ENCODE results near the gene PDE3B. TPM values are rescaled to one million over a fixed set of nuclear protein-coding genes. Genes with fewer than 3 reads are reported as not detected.
"Not testable (repeated sequence)": the region's sequence is repeated elsewhere in the genome, so short reads cannot be mapped to it uniquely, and the experiment has no call there.

Gene PDE3B
- polyA plus RNA-seq, 1 of the 3 experiments (the other 2 are of a cell fraction), result 0.26 TPM

- no peak for TF ChIP-seq CTCF (IDR thresholded peaks at IDR 0.05)
- no peak for TF ChIP-seq REST (IDR thresholded peaks at IDR 0.05; ENCODE audit: low read depth, low read length)
- TF ChIP-seq TCF12 (IDR thresholded peaks at IDR 0.05), result no peak
Observed at GRCh38 chr11:14626650-14627049, 17.0 kb upstream of the PDE3B start (continued).

GRCh38 chr11:14633506-14634224 lies 9.9 kb upstream of the PDE3B start:
- H3K27ac ChIP-seq (ENCODE audit: low read depth in 2 of 2, low read length in 1 of 2); H3K36me3 ChIP-seq (replicated peaks in 1 of 2; ENCODE audit: control insufficient read depth in 1 of 2, insufficient read depth in 2 of 2, low read length in 1 of 2); H2AFZ ChIP-seq (ENCODE audit: low read depth); H3K9me2 ChIP-seq; H3K9me3 ChIP-seq; H3K4me2 ChIP-seq; DNase-seq; H4K20me1 ChIP-seq (ENCODE audit: insufficient read depth); H3K79me2 ChIP-seq (ENCODE audit: insufficient read depth); H3K9ac ChIP-seq; H3K4me3 ChIP-seq (ENCODE audit: low read depth in 2 of 2, low read length in 1 of 2); H3K4me1 ChIP-seq (ENCODE audit: control insufficient read depth in 1 of 2, insufficient read depth in 2 of 2, low read depth in 1 of 2, low read length in 1 of 2); H3K27me3 ChIP-seq (ENCODE audit: insufficient read depth); H3F3A ChIP-seq (replicated peaks; ENCODE audit: insufficient read depth); POLR2A ChIA-PET: not testable (repeated sequence)
- WGBS (ENCODE audit: low lambda C conversion rate), result 70% methylated on average over 10 of the region's 26 CpGs
- CTCF ChIA-PET, result interaction anchor here (1.7 kb wide), 1 partner anchor 11 kb away, joined by 6 read pairs; no protein-coding TSS in a partner anchor

GRCh38 chr11:14634813-14635212 lies 8.8 kb upstream of the PDE3B start:
- Histone ChIP-seq H3F3A (replicated peaks; ENCODE audit: insufficient read depth) (no peaks in the 10 kb centered on the region), H3K9me2 (no peaks in the 10 kb centered on the region), H3K27ac (ENCODE audit: low read depth in 2 of 2, low read length in 1 of 2) (no peak overlapping the region), H3K27me3 (ENCODE audit: insufficient read depth) (no peaks in the 10 kb centered on the region), H3K9me3 (no peaks in the 10 kb centered on the region), H3K36me3 (replicated peaks in 1 of 2; ENCODE audit: control insufficient read depth in 1 of 2, insufficient read depth in 2 of 2, low read length in 1 of 2) (no peaks in the 10 kb centered on the region), H3K4me1 (ENCODE audit: control insufficient read depth in 1 of 2, insufficient read depth in 2 of 2, low read depth in 1 of 2, low read length in 1 of 2) (no peaks in the 10 kb centered on the region), H3K79me2 (ENCODE audit: insufficient read depth) (no peaks in the 10 kb centered on the region), H3K4me3 (ENCODE audit: low read depth in 2 of 2, low read length in 1 of 2) (no peak overlapping the region), H3K9ac (no peak overlapping the region), H2AFZ (ENCODE audit: low read depth) (no peak overlapping the region), H3K4me2 (no peak overlapping the region), H4K20me1 (ENCODE audit: insufficient read depth) (no peaks in the 10 kb centered on the region)
- WGBS (ENCODE audit: low lambda C conversion rate), result 5% methylated on average over 1 of the region's 1 CpG
- ChIA-PET POLR2A (no interaction called here), CTCF (interaction anchor here (1.7 kb wide), 1 partner anchor 10 kb away, joined by 6 read pairs; no protein-coding TSS in a partner anchor)
- DNase-seq, result no peak
- TF ChIP-seq FOSL2 (IDR thresholded peaks at IDR 0.05; ENCODE audit: borderline replicate concordance, low read depth), result no peak
- TF ChIP-seq RXRA (IDR thresholded peaks at IDR 0.05; ENCODE audit: borderline replicate concordance, low read depth), result no peak
- TF ChIP-seq IRF3 (IDR thresholded peaks at IDR 0.05; ENCODE audit: low read depth, low read length), result no peak
- TF ChIP-seq USF1 (IDR thresholded peaks at IDR 0.05; ENCODE audit: borderline replicate concordance, low read depth), result no peak
- no peak for TF ChIP-seq TCF12 (IDR thresholded peaks at IDR 0.05)
- no peak for TF ChIP-seq SMC3 (IDR thresholded peaks at IDR 0.05; ENCODE audit: low read depth, low read length)
- no peak for TF ChIP-seq POLR2AphosphoS5 (IDR thresholded peaks at IDR 0.05; ENCODE audit: low read depth, low read length)
- no peak for TF ChIP-seq PBX3 (IDR thresholded peaks at IDR 0.05)
- no peak for TF ChIP-seq YY1 (IDR thresholded peaks at IDR 0.05; ENCODE audit: low read depth)
- no peak for TF ChIP-seq FOXJ3 (CRISPR knock-in tag; IDR thresholded peaks at IDR 0.05)
- no peak for TF ChIP-seq JUND (IDR thresholded peaks at IDR 0.05)
- no peak for TF ChIP-seq MXI1 (IDR thresholded peaks at IDR 0.05; ENCODE audit: low read depth, low read length)
- TF ChIP-seq TEAD4 (IDR thresholded peaks at IDR 0.05; ENCODE audit: borderline replicate concordance, insufficient read depth), result no peak
- TF ChIP-seq NFIC (IDR thresholded peaks at IDR 0.05; ENCODE audit: borderline replicate concordance), result no peak
- TF ChIP-seq FOXM1 (IDR thresholded peaks at IDR 0.05; ENCODE audit: low read depth), result no peak
- TF ChIP-seq GATA2 (CRISPR knock-in tag; IDR thresholded peaks at IDR 0.05), result no peak

All from SK-N-SH (cell line).